GM19025 (cell line): ENCODE results near the gene MAGI3.
"Not testable (repeated sequence)": the region's sequence is repeated elsewhere in the genome, so short reads cannot be mapped to it uniquely, and the experiment has no call there.

Source experiments
- ATAC-seq: cut with Tn5 transposase; IDR thresholded peaks from one replicate; pipeline ENCODE4 v1.9.1; 2021; ENCODE audit warnings: mild to moderate bottlenecking, low read depth, moderate library complexity; ENCODE audit not compliant: unreplicated experiment

The MAGI3 gene

DNA sequence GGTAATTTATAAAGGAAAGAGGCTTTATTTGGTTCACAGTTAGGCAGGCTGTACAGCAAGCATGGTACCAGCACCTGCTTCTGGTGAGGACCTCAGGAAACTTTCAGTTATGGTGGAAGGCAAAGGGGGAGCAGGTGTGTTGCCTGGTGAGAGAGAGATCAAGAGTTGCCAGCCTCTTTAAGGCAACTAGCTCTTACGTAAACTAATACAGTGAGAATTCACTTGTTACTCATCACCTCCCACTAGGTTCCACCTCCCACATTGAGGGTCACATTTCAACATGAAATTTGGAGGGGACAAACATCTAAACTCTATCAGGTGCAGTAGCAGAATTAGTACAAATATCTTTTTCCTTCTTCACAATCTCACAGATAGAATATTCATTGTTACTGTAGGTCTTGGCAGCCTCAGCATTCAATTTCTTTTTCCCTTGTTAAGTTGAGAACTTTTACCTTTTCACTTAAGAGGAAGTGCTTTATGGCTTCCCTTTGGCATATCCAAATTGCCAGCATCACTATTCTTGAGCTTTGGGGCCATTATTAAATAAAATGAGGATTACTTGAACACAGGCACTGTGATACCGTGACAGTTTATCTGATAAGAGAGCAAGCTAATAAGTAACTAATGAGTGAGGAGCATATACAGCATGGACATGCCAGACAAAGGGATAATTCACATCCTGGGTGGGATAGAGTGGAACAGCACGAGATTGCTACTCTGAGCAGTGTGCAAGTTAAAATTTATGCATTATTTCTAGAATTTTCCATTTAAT, 48.4 kb downstream of the MAGI3 start:
- ATAC-seq = no peak

DNA sequence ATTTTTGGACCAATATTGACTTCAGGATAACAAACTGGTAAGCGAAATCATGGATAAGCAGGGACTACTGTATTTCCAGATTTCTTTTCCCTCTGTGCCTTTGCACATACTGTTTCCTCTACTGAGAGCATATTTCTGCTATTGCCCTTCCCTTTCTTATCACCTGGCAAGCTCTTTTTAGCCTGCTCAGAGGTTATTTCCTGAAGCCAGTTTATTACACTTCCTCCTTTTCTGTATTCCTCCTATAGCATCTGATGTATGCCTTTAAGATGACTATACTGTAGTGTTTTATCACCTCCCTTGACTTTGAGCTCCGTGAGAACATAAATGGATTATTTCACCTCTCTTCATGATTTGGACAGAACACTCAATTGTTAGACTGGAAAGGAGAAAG, 49.0 kb downstream of the MAGI3 start:
- no peak for ATAC-seq

DNA sequence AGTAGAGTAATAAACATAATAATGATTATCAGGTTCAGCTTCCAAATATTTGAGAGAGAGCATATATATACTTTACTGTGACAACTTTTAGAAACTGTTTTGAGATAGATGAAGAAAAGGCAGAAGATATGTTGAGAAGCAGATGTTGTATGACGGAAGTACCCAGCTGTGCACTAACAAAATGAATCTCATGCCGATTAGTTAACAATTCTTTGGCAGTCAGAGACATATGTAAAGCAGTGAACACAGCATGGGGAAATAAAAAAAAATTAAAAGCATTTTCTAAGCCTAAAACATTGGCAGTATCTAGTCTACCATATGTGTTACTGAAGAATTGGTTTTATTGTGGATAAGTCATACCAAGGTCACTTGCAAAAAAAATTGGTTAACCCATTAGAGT, 51.8 kb downstream of the MAGI3 start:
- ATAC-seq = no peak

DNA sequence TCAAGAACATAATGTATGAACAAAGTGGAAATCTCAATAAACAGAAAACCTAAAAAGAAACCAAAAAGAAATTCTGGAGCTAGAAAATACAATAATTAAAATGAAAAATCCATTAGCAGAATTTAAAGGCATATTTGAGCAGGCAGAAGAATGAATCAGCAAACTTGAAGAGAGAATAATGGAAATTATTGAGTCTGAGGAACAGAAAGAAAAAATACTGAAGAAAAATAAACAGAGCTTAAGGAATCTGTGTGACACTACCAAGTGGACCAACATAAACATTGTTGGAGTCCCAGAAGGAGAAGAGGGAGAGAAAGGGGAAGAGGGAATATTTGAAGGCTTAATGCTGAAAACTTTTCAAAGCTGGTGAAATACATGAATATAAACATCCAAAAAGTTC, 54.5 kb downstream of the MAGI3 start:
- ATAC-seq = no peak

DNA sequence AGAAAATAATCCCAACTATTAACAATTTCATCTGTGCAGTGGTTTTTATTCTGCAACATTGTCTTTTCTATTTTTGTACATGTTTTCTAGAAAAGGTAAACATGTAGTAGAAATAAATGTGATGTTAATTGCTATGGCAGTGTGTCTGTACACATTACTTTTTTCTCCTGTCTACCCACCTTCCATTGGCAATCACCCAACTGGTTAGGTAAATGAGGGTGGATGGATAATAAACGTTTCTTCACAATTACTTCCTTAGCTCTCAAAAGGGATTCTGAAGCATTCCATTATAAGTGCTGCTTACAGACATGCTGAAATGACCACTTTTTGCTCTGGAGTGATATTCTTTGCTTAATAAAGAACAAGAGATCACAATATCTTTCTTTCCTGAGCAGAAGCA, 61.4 kb downstream of the MAGI3 start:
- no peak for ATAC-seq

DNA sequence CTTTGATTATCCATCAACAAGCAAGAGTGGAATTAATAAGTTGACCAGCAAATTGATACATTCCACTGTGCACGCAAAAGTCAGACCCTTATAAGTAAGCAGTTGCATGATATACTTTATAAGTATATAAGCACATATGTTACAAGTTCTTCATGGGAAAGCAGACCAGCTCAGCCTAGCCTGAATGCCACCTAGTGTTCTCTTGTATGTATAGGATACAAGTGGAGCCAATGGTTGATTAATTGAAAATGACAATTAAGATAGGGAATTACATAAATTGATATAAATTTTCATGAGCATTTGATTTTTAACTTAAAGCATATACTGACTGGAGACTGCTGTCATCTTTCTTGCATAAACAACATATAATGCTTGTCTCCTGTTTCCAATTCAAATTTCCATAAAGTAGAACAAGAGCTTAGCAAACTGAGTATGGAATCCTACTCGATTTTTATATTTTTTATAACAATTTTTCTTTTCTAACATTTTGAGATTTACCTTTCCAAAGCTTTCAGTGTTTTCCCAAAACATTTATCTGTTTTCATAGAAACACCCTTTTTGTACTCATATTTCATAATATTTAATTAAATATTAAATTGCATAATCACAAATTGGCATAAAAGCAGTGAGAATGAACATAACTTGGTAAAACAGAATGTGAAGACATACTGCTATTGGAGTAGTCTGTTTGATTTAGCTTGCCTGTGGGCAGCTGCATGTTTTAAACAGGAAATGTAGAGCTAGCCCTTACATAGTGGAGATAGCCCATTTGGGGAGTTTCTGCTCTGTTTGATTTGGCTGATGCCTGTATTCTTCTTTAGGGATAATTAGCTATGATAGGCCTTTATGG, 62.8 kb downstream of the MAGI3 start:
- no peak for ATAC-seq

DNA sequence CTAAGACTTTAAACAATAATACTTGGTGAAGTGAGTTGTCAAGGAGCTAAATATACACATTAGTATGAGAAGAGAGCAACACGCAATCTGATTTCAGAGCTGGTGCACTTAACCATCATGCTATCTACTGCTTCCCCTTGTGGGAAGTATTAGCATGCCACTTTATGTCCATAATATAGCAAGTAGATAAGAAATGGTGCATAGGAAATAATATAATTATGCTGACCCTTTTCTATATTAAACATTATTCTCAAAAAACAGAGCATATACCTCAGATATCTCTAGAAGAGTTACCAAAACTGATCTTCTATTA, 63.4 kb downstream of the MAGI3 start:
- no peak for ATAC-seq

DNA sequence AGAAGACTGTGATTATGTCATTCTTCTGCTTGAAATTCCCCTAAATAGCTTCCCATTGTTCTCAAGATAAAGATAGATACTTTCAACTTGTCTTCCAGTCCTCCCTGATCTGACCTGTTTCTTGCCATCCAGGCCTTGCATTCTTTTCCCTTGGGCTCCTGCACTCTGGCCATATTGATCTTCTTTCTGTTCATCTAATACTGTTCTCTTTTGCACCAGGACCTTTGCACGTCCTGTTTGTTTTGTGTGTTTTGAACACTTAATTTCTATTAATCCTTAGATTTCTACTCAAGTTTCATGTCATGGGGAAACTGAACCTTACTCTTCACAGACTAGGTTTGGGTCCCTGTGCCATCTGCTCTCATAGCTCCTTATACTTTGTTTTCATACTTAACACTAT, 65.1 kb downstream of the MAGI3 start:
- ATAC-seq = no peak

DNA sequence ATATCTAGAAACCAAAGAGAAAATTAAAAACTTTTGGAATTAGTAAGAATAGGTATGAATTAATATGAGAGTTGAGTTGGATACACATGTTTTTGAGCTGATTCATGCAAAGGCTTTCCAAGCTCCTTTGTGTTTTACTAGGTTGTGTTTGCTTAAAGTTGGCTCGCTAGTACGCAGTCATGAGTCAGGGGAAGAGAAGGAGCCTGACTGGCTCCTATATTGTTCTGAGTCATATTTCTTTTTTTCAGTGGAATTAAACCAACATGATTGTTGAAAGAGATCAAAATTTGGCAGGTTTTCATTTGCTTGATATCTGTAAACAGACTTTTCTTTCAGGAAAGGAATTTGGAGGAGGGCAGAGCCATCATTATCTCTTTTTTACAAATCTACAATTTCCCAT, 66.7 kb downstream of the MAGI3 start:
- no peak for ATAC-seq

DNA sequence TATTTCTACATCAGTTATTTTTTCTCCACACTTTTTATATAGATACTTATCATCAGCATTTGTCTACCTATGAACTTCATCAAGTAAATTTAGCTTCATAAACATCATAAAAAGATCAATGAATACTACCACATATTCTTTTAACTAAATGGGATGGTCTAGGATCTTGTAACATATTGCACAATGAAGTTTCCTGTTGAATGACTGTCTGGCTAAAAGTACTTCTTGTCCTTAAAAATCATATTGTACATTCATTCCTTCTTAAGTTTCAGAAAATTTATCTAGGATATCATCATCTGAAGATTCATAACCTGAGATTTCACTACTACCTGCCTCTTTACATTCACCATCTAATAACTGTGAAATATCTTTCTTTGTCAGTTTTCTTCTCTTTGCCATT, 69.0 kb downstream of the MAGI3 start:
- no peak for ATAC-seq

DNA sequence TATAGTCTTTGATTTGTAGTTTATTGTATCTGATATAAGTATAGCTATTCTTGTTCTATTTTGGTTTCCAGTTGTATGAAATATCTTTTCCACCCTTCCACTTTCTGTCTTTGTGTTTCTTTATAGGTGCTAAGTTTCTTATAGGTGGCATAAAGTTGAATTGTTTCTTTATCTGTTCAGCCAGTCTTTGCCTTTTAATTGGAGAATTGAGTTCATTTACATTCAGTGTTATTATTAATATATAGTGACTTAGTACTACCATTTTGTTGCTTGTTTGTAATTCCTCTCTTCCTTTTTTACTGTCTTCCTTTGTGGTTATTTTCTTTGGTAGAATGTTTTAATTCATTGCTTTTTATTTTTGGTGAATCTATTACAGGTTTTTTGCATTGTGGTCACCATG, 77.7 kb downstream of the MAGI3 start:
- no peak for ATAC-seq

DNA sequence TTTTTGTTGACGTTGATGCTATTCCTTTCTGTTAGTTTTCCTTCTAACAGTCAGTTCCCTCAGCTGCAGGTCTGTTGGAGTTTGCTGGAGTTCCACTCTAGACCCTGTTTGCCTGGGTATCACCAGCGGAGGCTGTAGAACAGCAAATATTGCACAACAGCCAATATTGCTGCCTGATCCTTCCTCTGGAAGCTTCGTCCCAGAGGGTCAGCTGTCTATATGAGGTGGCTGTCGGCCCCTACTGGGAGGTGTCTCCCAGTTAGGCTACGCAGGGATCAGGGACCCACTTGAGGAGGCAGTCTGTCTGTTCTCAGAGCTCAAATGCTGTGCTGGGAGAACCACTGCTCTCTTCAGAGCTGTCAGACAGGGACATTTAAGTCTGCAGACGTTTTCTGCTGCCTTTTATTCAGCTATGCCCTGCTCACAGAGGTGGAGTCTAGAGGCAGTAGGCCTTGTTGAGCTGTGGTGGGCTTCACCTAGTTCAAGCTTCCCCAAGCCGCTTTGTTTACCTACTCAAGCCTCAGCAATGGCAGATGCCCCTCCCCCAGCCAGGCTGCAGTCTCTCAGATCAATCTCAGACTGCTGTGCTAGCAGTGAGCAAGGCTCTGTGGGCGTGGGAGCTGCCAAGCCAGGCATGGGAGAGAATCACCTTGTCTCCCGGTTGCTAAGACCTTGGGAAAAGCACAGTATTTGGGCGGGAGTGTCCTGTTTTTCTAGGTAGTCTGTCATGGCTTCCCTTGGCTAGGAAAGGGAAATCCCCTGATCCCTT, 88.3 kb downstream of the MAGI3 start:
- ATAC-seq = not testable (repeated sequence)

DNA sequence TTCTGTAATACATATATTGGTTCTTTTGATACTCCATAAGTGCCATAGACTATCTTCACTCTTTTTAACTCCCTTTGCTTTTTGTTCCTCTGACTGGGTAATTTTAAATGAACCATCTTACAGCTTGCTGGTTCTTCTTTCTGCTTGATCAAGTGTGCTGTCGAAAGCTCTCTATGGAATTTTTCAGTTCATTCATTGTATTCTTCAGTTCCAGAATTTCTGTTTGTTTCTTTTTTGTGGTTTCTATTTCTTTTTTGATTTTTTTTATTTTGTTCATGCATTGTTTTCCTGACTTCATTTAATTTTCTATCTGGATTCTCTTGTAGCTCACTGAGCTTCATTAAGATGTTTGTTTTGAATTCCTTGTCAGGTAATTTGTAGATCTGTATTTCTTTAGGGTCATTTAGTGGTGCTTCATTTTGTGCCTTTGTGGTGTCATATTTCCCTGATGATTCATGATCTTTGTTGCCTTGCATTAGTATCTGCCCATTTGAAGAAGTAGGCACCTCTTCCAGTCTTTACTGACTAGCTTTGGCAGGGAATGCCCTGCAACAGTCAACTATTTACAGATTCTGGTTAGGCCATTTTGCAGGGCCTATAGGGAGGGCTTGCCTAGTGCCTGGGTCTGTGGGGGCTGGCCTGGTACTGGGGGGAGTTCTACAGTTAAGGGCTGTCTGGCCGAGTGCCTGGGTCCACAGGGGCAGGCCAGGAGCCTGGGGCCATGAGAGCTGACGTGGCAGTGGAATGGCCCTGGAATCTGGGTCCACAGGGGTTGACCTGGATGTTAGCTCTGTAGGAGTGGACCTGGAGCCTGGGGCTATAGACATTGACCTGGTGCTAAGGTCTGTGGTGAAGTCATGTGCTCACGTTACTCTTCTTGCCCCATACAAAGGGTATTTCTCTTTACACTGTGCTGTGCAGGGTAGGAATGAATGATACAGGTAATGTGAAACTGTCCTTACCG, 89.7 kb downstream of the MAGI3 start:
- ATAC-seq = no peak

DNA sequence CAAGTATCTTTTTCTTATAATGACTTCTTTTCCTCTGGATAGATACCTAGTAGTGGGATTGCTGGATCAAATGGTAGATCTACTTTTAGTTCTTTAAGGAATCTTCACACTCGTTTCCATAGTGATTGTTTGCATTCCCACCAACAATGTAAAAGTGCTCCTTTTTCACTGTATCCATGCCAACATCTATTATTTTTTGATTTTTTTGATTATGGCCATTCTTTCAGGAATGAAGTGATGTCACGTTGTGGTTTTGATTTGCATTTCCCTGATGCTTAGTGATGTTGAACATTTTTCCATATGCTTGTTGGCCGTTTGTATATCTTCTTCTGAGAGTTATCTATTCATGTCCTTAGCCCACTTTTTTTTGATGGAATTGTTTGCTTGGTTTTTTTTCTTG, 94.8 kb downstream of the MAGI3 start:
- not testable (repeated sequence) for ATAC-seq

DNA sequence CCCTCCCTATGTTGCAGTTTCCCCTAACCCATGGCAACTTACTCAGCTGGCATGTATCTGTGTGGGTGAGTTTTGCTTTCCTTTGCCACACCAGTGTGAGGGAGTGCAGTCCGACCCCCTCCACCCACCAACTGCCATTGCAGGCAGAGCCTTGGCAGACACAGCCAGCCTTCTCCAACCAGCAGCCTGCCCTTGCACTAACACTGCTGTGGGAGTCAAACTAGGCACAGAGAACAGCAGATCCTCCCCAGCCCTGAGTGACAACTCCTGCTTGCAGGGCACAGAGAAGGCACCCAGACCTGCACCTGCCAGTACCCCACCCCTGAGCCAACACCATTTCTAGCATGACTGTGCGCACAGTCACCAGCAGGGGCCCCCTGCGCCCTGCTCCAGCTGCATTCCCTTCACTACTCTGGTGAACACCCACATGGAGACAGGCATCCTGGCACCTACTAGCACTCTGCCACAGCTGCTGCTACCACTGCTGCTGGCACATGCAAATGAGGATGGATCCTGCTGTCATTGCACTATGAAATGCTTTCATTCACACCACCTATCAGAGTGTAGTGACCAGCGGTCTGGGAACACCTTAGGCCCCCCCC, 98.4 kb downstream of the MAGI3 start:
- ATAC-seq = no peak

DNA sequence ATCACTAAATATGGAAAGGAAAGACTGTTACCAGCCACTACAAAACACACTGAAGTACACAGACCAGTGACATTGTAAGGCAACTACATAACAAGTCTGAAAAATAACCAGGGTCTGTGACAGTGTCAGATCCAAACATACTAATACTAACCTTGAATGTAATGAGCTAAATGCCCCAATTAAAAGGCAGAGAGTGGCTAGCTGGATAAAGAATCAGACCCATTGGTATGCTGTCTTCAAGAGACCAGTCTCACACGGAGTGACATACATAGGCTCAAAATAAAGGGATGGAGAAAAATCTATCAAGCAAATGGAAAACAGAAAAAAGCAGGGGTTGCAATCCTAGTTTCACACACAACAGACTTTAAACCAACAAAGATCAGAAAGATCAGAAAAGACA, 100.1 kb downstream of the MAGI3 start:
- ATAC-seq = no peak

DNA sequence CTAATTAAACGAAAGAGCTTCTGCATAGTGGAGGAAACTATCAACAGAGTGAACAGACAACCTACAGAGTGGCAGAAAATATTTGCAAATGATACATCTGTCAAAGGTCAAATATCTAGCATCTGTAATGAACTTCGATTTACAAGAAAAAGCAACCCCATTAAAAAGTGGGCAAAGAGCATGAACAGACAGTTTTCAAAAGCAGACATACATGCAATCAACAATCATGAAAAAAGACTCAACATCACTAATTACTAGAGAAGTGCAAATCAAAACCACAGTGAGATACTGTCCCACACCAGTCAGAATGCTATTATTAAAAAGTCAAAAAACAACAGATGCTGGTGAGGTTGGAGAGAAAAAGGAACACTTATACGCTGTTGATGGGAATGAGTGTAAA, 103.2 kb downstream of the MAGI3 start:
- no peak for ATAC-seq

DNA sequence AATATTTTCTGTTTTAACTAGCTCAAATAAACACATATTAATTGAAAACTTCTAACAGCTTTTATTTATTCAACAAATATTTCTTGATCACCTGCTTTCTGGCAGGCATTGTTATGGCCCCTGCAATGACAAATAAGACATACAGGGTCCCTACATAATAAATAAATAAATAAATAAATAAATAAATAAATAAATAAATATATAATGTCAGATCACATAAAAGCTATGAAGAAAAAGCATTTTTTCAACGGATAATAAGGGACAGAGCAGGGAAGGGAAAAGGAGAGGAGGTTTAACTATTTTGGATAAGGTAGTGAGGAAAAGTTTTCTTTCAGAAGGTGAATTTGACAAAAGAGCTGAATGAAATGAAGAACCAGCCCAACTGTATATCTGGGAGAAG, 115.0 kb downstream of the MAGI3 start:
- ATAC-seq = no peak

DNA sequence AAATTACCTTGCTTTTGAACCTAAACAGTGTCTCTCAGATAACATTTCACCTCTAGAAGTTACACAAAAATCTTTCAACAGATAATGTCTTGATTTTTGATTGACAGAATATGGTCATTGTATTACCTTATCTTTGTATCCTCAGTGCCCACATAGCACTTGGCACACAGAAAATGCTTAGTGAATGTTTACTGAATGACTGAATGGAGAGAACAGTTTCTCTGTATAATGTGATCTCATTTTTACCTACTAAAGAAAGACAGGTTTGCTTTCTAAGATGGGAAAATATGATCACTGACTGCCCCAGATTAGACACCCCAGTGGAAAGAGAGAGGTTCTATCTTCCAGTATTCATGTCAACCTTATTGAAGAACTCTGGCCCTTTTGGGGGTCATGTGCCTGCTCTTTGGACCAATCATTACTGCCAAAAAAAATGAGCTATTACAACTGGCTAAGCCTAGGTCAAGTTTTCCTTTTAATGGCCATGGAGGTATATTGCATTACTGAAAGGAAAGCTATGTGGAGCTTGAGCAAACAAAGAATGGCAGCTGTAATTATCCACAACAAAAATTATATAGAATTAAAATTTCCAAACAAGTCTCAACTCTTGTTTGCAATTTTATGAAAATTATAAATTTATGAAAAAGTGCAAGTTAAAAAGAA, 117.4 kb downstream of the MAGI3 start:
- no peak for ATAC-seq
